GM21390 (cell line): ENCODE results near the gene INO80.
A peak's percentile ranks its signal among the peaks of the same experiment; 100 is the strongest.

ENCODE experiments used
- ATAC-seq: cut with Tn5 transposase; IDR thresholded peaks from one replicate; pipeline ENCODE4 v1.9.1; 2021; ENCODE audit not compliant: unreplicated experiment

Gene INO80

GRCh38 chr15:40952901-40953712, 163.0 kb downstream of the INO80 start, which contains the start of gene CHAC1:
TSS of gene CHAC1 (plus strand) at chr15:40953471. CDS start at chr15:40953584, 113 bp downstream.
- ATAC-seq = peak; percentile 93

- ATAC-seq = no peak
These were observed 163.7 kb downstream of the INO80 start for GRCh38 chr15:40952301-40952900.

DNA sequence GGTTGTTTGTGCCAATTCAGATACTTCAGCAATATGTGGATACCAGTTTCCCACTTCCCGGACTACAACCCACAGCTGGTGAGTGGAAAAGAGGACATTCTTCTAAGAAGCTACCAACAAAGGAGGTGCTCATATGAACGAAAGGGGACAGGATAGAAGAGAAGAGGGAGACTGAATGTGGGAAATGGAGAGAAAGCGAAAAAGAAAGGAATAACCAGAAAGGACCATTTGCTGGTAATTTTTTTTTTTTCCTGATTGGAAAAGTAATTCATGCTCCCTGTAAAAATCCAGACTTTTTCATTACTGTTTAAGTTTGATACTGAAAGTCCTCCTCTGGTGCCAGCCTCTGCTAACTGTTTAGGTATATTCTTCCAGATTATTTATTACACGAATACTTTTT, 164.3 kb downstream of the INO80 start:
- no peak for ATAC-seq

DNA sequence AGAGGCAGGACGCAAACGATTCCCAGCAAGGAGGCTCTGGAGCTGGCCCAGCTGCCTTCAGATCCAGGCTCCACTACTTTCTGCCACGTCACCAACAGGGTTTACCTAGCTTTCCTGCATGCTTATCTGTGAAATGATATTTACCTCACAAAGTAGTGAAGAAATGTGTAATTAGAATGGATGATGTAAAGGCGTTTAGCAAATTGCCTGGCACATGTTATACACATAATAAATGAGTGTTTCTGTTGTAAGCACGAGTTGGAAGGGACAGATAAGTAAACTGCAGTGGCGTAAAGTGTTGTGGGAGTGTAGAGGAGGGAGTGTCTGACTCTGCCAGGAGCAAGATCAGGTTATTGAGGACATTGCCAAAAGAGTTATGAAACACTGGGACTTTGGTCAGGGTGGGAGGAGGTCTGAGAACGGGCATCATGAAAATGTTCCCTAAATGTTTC, 166.3 kb downstream of the INO80 start:
- ATAC-seq = no peak

DNA sequence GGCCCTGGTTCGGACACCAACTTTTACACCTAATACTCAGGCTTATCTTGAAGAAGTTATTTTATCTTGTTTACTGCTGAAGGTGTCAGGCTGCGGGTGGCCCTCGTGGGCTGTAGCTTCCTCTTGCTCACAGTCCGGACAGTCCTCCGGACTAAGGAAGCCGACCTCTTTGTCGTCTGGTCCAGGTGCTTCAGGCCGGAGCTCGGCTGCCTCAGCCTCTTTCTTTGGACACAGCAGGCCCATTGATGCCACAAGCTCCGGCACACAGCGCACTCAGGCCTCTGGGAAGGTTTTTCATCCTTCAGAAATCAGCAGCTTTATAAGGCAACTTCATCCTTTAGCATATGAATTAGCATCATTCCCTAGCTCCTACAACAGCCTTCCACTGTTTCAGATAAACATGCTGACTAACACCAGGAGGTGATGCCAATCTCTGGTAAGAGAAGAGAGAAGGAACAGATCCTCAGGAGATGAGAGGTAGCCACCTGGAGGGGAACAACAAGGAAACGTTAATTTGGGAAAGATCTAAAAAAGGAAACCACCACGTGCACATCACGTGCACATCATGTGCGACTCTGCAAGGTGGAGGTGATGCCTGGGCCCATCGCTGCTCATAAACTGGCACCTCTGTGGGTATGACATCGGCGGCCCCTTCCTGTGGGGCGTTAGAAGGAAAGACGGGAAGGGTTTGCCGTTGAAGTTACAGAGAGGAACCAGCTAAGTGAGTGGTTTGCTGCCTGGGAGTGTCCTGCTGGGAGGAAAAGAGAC, 167.2 kb downstream of the INO80 start:
- ATAC-seq = no peak

GRCh38 chr15:40944510-40945296, 171.4 kb downstream of the INO80 start:
- no peak for ATAC-seq

- ATAC-seq = no peak
These were observed 172.2 kb downstream of the INO80 start for GRCh38 chr15:40943764-40944365.

DNA sequence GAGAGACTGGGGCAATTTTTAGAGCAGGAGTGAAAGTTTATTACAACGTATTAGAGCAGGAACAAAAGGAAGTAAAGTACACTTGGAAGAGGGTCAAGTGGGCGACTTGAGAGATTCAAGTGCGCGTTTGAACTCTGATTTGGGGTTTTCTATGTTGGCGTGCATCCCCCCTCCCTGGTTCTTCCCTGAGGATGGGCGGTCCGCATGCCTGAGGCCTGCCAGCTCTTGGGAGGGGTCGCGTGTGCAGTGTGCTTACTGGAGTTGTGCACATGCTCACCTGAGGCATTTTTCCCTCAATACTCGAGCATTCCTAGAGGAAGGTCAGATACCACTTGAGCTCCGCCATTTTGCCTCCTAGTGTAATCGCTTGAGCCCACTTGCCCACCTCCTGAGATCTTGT, 173.2 kb downstream of the INO80 start:
- no peak for ATAC-seq

- no peak for ATAC-seq
These were observed 173.7 kb downstream of the INO80 start for GRCh38 chr15:40942337-40942854.

- ATAC-seq = peak; percentile 58
These were observed 174.3 kb downstream of the INO80 start for GRCh38 chr15:40941528-40942336.

- ATAC-seq = no peak
These were observed 175.0 kb downstream of the INO80 start for GRCh38 chr15:40941068-40941527.

- ATAC-seq = no peak
These were observed 175.7 kb downstream of the INO80 start for GRCh38 chr15:40940296-40940801.

DNA sequence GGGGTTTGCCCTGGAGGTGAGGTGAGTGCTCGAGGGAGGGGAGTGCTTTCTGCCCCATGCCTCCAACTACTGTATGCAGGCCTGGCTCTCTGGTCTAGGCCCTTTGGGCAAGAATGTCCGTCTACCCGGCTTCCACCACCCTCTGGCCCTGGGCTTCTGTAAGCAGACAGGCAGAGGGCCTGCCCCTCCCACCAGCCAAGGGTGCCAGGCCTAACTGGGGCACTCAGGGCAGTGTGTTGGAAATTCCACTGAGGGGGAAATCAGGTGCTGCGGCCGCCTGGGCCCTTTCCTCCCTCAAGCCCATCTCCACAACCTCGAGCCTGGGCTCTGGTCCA, 177.6 kb downstream of the INO80 start:
- ATAC-seq = no peak

DNA sequence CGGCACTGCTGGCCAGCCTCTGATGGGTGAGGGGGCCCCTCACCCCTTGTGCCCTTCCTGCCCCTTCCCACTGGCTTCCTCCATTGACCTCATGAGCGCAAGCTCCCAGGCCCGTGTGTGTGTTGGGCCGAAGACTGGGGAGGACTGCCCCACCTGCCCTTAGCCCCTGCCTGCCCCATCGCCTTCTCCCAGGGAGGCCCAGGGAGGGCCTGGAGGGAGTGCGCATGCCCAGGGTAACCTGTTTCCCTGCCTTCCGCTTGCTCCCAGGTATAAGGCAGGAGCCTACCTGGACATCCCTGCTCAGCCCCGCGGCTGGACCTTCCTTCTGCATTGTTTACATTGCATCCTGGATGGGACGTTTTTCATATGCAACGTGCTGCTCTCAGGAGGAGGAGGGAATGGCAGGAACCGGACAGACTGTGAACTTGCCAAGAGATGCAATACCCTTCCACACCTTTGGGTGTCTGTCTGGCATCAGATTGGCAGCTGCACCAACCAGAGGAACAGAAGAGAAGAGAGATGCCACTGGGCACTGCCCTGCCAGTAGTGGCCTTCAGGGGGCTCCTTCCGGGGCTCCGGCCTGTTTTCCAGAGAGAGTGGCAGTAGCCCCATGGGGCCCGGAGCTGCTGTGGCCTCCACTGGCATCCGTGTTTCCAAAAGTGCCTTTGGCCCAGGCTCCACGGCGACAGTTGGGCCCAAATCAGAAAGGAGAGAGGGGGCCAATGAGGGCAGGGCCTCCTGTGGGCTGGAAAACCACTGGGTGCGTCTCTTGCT, 178.1 kb downstream of the INO80 start:
- no peak for ATAC-seq

DNA sequence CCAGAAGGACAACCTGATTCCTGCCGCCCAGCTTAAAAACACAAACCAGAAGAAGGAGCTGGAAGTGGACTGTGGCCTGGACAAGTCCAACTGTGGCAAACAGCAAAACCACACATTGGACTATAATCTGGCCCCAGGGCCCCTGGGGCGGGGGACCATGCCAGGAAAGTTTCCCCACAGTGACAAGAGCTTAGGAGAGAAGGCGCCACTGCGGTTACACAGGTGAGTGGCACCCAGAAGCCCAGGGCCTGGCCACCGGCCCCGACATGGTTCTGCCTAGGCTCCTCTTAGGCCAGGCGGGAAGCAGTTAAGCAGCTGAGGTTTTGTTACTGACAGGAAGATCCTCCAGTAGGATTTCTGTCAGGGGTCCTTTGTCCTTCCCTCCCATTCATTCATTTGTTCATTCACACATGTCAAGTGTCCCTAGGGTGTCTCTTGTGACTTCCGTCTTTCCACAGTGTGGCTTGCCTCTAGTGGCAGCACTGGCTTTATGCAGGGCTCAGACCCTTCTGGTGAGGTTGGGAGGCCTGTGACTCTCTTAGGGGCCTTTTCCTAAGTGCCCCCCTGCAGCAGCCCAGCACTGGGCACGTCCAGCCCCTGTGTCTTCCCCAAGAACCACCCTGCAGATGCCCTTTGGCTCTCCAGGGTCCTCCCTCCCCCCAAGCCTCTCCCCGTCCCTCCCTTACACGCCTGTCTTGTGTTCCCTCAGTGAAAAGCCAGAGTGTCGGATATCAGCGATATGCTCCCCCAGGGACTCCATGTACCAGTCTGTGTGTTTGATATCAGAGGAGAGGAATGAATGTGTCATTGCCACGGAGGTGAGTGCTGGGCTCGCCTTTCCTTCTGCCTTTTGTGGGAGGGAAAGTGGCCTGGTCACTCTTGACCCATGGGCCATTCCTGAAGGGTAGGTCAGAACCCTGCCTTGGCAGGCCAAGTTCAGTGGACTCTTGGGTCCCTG, 179.1 kb downstream of the INO80 start:
- ATAC-seq = no peak

GRCh38 chr15:40936234-40936708, 179.8 kb downstream of the INO80 start:
- ATAC-seq = no peak

DNA sequence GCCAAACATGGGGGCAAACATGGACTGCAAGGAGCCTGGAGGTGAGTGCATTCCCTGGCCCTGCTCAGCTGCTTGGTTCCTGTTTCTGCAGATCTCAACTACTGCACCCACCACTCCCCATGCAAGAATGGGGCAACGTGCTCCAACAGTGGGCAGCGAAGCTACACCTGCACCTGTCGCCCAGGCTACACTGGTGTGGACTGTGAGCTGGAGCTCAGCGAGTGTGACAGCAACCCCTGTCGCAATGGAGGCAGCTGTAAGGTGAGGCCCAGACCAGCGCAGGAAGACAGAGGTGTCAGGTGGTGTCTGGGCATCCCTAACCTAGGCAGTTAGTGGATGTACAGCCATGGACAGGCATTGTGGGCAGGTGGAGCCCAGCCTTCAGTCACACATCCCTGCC, 181.6 kb downstream of the INO80 start:
- no peak for ATAC-seq
